ENCODE measurements around the gene SAMD10.

Gene SAMD10

GRCh38 chr20:63979557-63980316, at the start of gene SAMD10:
Gene SAMD10, minus strand, starts transcription at chr20:63979642. Its CDS starts 175 bp downstream, at chr20:63979467.
- H3K27ac ChIP-seq: peak within 1 kb of the TSS; percentile 97
- TF ChIP-seq ZFX (IDR thresholded peaks at IDR 0.05) (no peak; the same call in 1 of the 2 replicates), CTCF (conservative IDR thresholded peaks at IDR 0.05) (no peak; the same call in 1 of the 2 replicates)

GRCh38 chr20:64027981-64028685, 48.7 kb upstream of the SAMD10 start:
- TF ChIP-seq CTCF (conservative IDR thresholded peaks at IDR 0.05) (no peak), ZFX (IDR thresholded peaks at IDR 0.05) (no peak)
- H3K27ac ChIP-seq: no peak overlapping the region

GRCh38 chr20:64025826-64026412, 46.5 kb upstream of the SAMD10 start:
- no peak overlapping the region for H3K27ac ChIP-seq
- TF ChIP-seq CTCF (conservative IDR thresholded peaks at IDR 0.05) (no peak), ZFX (IDR thresholded peaks at IDR 0.05) (no peak)

- no peak overlapping the region for H3K27ac ChIP-seq
- TF ChIP-seq CTCF (conservative IDR thresholded peaks at IDR 0.05): no peak
- no peak for TF ChIP-seq ZFX (IDR thresholded peaks at IDR 0.05)
Measured at GRCh38 chr20:64025101-64025825, 45.8 kb upstream of the SAMD10 start.

GRCh38 chr20:64024141-64024990, 44.9 kb upstream of the SAMD10 start:
- H3K27ac ChIP-seq: no peak overlapping the region
- TF ChIP-seq CTCF (conservative IDR thresholded peaks at IDR 0.05): no peak
- TF ChIP-seq ZFX (IDR thresholded peaks at IDR 0.05): no peak

- TF ChIP-seq ZFX (IDR thresholded peaks at IDR 0.05): no peak
- TF ChIP-seq CTCF (conservative IDR thresholded peaks at IDR 0.05): no peak
- no peak overlapping the region for H3K27ac ChIP-seq
Measured at GRCh38 chr20:64023361-64024140, 44.1 kb upstream of the SAMD10 start.
